GM12875 (cell line): ENCODE data around the gene CLDN1.

Source experiments
- H3K4me3 ChIP-seq: one replicate; pipeline ENCODE4 v1.5.1; 2011; ENCODE audit warnings: low read depth, low read length, control low read depth
- CTCF ChIP-seq: IDR thresholded peaks from 2 replicates; pipeline ENCODE4 v1.5.1; 2011; ENCODE audit warnings: low read depth, mild to moderate bottlenecking, control low read depth, inconsistent platforms, low read length, moderate library complexity, borderline replicate concordance; ENCODE audit not compliant: insufficient read depth

CLDN1 gene

GRCh38 chr3:190265126-190265525 lies 57.1 kb downstream of the CLDN1 start:
- no peak overlapping the region for H3K4me3 ChIP-seq
- no peak for TF ChIP-seq CTCF

- no peak overlapping the region for H3K4me3 ChIP-seq
Measured at GRCh38 chr3:190261740-190262139, 60.5 kb downstream of the CLDN1 start.

GRCh38 chr3:190261015-190261414 lies 61.2 kb downstream of the CLDN1 start:
- TF ChIP-seq CTCF, result no peak
- no peak overlapping the region for H3K4me3 ChIP-seq

More at GRCh38 chr3:190261740-190262139, 60.5 kb downstream of the CLDN1 start:
- no peak for TF ChIP-seq CTCF

- H3K4me3 ChIP-seq, result no peak overlapping the region
- no peak for TF ChIP-seq CTCF
Measured at GRCh38 chr3:190260301-190260700, 61.9 kb downstream of the CLDN1 start.

GRCh38 chr3:190258634-190259033 lies 63.6 kb downstream of the CLDN1 start:
- TF ChIP-seq CTCF, result no peak
- H3K4me3 ChIP-seq, result no peak overlapping the region
